A172 (cell line): ENCODE data around the gene MMP25. TPM values are rescaled to one million over a fixed set of nuclear protein-coding genes. Genes with fewer than 3 reads are reported as not detected.
"Not testable (repeated sequence)": the region's sequence is repeated elsewhere in the genome, so short reads cannot be mapped to it uniquely, and the experiment has no call there.

Source experiments
- DNase-seq: peaks from one replicate; pipeline ENCODE4 v3.0.0-alpha.2; 2015; ENCODE audit warnings: low spot score
- total RNA-seq: library from RNA; depleted of rRNA; stranded (reverse); fragments of >200 nt; shearing (Covaris generic); gene quantifications from 2 replicates; pipeline ENCODE4 v1.2.3, GENCODE V29; 2014

MMP25 gene
- total RNA-seq, 1 experiment from 2014 or later: 1.6 TPM

DNA sequence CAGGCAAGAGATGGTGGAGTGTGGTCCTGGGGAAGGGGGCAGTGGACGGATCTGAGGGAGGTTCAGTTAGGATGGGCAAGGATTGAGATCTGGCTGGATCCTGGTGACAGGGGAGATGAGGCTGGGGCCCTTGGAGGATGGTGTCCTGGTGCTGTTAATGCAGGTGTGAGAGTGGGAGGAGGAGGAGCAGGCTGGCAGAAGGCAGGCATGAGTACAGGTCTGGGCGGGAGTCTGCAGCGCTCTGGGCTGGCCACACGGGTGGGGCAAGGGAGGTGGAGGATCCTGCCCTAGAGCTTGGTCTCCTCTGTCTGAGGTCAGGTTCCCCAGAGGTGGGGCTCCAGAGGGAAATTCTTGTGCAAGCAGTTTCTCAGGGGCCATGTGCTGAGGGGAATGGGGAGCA lies 25.8 kb downstream of the MMP25 start:
- DNase-seq: not testable (repeated sequence)

DNA sequence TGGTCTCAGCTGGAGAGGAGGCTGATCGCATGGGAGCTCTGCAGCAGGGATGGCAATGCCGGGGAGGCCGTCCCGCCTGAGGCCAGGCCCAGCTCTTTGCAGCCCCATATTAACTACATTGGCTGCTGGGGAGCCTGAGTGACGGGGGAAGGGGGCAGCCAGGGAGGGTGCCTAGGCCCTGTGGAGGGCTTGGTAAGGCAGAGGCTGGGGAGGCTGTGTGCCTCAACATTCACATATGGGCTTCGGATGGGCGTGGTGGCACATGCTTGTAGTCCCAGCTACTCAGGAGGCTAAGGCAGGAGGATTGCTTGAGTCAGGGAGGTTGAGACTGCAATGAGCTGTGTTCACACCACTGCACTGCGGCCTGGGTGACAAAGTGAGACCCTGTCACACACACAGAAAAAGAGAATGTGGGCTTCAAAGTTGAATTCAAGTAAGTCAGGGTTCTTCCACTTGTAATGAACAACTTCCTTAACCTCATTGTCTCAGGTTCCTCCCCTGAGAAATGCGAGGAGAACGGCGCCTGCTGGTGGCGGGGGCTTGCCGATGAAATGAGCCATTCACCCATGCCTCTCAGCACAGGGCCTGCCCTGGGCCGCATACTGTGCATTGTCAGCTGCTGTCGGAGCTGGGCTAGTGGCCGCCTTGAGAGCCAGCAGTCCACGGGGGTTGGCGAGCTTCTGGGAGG lies 26.4 kb downstream of the MMP25 start:
- not testable (repeated sequence) for DNase-seq

DNA sequence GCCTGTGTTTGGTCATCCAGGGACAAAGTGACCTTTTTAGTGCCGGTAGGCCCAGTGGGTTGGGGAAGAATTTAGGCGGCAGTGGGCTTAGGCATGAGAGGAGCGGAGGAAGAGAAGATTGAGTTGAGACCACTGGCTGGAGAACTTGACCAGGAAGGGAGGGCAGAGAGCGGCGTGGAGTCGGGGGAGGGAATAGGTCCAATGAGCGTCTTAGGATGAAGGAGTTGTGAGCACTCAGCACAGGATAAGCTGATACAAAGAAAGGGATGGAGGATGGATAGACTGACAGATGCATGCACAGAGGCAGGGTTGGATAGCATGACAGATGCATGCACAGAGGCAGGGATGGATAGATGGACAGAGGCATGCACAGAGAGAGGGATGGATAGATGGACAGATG lies 27.1 kb downstream of the MMP25 start:
- DNase-seq: no peak

DNA sequence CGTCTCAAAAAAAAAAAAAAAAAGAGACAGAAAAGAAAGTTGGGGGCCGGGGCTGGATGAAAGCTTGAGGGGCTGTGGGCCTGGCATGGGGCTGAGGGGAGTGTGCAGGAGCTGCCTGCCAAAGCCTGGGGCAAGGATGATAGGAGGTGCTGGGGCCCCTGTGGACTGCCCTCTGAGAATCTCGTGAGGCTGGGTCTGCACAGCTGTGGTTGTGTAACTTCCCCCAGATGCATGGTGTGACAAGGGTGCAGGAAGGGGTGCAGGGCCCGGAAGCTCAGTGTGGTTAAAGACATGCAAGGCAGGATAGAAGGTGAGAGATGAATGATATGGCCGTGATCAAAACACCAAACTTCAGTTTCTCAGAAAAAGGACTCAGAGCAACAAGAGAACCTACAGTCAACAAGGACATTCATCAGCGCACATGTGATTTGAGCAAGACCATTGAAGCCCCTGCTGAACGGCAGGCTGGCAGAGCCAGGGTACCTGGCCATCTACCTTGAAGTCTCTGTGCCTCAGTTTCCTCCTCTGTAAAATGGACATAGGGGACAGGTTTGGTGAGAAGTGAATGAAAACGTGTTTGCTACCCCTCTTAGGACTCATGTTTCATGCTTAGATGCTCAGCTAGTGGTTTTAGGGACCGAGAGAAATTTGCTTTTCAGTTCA lies 28.6 kb downstream of the MMP25 start:
- DNase-seq: no peak

DNA sequence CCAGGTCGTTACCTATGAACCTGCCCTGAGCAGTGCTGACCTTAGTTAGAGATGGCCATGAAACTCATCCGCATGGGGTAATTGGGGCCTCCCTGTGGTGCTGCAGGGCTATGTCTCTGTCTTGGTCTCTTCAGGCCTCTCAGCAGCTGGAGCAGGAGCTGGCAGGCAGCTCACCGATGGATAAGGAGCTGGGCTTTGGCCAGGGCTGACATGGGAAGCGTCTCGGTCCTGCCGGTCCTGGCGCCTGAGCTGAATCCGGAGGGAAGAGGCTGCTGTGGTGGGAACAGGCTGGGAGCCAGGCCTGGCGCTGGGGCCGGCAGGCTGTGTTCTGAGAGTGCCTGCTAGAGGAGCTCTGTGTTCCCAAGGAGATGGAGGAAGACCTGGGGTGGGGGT lies 29.2 kb downstream of the MMP25 start:
- DNase-seq: no peak

DNA sequence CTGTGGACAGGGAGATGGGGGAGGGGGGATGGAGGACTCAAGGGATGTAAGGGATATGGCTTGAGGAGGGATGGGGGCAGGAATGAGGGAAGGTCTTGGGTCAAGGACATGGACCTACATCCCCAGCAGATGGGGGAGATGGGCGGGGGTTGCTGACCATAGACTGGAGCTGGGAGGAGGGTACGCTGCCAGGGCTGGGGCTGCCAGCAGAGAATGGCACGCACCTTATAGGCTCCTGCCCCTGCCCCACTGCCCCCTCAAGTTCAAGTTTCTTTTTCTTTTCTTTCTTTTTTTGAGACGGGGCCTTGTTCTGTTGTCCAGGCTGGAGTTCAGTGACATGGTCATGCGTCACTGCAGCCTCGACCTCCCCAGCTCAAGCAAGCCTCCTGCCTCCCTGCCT lies 29.6 kb downstream of the MMP25 start:
- DNase-seq: not testable (repeated sequence)

DNA sequence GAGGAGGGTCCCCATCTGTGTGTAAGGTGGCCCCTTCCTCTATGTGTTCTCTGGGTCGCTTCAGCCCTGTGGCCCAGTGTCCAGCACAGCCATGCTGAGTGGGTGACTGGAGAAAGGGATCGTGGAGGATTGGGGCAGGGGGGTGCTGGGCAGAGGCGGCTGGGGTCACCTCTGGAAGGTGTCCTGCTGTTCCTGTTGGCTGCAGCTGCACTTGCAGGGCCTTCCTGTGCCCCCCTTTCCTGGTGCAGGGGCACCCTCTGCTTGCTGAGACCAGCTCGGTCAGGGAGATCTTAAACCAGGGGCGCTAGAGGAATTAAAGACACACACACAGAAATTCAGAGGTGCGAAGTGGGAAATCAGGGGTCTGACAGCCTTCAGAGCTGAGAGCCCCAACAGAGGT lies 30.2 kb downstream of the MMP25 start:
- no peak for DNase-seq

DNA sequence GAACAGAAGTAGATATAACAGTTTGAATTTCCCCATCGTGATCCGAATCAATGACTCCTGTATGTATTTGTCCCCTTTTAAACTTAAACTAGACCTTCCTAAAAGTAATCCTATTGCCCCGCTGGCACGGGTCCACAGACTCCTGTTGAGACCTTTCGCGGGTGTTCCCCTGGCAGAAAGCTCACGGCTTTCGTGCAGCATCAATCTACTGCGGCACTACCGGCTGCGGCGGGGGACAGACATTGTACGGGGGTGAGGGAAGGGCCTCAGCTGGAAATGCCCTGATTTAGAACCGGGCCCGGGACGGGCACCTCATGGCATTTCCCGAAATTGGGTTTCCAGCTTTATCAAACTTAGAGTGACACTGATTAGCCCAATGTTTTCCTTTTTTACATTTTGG lies 33.7 kb downstream of the MMP25 start:
- no peak for DNase-seq

DNA sequence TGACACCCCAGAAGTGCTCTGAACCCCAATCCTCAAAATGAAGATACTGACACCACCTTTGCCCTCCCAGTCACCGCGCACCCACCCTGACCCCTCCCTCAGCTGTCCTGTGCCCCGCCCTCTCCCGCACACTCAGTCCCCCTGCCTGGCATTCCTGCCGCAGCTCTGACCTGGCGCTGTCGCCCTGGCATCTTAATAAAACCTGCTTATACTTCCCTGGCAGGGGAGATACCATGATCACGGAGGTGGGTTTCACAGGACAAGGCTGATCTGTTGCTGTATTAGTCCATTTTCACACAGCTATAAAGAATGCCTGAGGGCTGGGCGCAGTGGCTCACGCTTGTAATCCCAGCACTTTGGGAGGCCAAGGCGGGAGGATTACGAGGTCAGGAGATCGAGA lies 35.6 kb downstream of the MMP25 start:
- not testable (repeated sequence) for DNase-seq

DNA sequence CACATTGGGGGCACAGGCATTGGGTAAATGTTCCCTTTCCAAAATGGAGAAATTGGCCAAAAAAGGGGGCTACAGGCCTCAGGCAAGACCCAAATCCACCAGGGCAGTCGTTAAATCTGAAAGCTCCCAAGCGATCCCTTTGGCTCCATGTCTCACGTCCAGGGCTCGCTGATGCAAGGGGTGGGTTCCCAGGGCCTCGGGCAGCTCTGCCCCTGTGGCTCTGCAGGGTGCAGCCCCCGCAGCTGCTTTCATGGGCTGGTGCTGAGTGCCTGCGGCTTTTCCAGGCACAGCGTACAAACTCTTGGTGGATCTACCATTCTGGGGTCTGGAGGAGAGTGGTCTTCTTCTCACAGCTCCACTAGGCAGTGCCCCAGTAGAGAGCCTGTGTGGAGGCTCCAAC lies 37.0 kb downstream of the MMP25 start:
- DNase-seq: not testable (repeated sequence)

DNA sequence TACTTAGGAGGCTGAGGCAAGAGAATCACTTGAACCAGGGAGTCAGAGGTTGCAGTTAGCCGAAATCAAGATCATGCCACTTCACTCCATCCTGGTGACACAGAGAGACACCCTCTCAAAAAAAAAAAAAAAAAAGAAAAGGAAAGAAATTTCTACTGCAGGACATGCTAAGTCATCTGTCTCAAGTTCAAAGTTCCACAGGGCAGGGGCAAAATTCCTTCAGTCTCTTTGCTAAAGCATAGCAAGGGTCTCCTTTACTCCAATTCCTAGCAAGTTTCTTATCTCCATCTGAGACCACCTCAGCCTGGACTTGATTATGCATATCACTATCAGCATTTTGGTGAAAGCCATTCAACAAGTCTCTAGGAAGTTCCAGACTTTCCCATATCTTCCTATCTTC lies 38.1 kb downstream of the MMP25 start:
- no peak for DNase-seq

DNA sequence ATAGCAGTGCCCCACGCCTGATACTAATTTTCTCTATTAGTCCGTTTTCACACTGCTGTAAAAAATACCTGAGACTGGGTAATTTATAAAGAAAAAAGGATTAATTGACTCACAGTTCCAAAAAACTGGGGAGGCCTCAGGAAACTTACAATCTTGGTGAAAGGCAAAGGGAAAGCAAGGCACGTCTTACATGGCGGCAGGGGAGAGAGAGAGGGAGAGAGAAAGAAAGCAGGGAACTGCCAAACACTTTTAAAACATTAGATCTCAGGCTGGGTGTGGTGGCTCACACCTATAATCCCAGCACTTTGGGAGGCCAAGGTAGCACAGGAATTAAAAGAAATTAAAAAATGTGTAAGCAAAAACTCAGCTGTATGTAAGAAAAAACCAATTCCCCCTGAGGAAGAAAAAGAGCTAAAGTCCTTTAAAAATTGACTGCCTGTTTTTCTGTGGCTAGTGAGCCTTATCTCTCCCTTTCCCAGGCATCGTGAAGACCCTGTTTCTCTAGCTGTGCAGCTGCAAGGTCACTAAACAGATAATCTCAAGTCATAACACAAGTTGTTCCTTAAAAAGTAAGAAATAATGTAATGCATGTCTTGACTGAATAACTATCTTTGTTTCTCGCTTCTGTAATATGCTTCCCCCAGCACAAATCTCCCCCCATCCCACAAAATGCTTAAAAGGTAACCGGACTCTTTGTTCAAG lies 38.8 kb downstream of the MMP25 start:
- DNase-seq: no peak

DNA sequence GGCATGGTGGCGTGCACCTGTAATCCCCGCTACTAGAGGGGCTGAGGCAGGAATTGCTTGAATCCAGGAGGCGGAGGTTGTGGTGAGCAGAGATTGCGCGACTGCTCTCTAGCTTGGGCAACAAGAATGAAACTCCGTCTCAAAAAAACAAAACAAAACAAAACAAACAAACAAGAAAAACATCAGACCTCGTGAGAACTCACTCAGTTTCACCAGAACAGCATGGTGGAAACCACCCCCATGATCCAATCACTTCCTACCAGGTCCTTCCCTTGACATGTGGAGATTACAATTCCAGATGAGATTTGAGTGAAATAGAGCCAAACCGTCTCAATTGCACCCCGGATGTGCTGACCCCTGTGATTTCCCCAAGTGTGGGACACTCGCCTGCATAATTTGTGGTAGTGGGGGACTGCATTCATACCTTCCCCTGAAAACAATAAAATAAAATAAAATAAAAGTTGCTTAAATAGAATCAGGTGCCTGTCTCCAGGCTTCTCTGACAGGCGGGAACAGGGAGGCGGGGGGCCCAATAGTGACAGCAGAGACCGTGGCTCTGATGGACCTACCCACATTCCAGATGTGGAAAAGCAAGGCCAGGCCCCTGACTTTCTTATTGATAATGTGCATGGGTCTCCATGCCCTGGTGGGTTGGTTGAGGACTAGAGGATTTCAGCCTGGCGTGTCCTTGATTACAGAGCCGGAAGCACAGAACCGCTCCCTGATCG lies 39.7 kb downstream of the MMP25 start:
- DNase-seq: no peak

DNA sequence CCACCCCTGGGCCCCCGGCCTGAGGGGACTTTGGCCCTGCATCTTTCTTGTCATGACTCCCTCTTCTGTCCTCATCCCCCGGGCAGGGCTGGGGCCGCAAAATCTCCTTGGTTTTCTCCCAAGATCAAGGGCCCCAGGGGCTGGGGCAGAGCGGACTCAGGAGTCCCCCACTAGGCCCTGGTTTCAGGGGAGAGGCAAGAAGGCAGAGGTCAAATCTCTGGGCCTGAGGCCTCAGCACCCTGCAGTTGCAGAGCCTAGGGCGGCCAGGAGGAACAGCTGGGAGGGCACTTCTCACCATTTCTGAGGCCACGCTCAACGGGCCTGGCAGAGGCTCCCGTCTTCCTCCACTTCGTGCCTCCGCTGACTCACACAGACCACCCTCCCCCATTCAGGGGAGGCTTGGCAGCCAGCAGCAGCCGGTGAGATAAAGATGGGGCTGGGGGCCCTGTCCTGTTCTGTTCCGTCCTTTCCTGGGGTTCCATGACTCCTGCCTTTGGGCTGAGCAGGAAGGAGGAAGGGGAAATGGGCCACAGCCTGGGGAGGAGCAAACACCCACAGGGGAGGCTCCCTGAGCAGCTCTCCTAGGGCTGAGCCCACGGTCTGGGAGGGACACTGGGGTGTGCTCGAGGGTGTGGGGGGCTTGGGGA lies 40.4 kb downstream of the MMP25 start:
- DNase-seq: no peak

DNA sequence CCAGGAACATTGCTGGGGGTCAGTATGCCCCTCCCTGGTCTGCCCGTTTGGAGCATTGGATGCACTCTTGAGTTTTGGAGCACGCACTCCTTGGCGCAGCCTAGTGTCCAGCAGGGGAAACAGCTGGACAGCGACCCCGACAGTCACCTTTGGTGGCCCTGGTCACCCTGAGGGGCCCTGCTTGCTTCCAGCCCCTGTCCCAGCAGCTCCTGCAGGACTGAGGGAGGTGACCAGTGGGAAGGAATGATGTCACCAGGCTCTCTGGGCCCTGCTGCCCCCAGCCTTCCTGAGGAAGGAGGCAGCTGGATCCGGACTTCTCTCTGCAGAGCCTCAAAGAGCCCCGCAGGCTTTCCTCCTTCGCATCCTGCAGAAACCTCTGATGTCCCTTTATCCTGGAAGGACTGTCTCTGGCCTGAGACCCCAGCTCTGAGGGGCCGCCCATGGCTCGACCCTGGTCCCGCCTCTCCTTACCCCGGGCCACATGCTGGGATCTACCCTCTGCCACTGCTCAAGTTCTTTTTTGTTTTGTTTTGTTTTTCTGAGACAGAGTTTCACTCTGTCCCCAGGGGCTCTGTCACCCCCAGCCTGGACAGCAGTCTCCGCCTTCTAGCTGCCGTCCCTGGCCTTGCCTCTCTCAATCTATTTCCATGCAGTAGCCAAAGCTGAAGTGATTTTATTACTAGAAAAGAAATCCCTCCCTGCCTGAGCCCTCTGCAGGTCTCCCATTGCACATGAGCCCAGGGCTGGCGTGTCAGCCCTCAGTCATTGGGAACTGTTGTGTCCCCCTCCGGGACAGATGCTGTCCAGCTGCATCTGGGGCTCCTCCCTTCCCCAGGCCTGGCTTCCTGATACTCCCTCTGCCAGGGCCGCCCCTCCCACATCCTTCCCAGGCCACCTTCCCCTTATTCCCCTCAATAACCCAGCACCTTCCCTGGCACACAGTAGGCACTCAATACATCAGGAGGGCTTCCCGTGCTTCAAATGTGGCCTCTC lies 41.2 kb downstream of the MMP25 start:
- no peak for DNase-seq

DNA sequence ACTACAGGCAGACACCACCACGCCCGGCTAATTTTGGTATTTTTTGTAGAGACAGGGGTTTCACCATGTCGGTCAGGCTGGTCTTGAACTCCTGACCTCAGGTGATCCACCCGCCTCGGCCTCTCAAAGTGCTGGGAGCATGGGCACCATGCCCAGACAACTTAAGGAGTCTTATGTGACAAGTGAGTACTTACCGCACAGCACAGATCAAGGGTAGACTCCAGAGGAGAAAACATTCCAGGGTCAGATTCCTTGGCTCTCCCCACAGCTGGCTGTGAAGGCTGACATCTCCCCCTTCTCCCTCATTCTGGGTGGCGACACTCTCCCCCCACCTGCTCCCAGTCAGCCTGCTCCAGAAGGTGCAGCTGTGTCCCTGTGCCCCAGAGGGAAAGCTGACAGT lies 42.1 kb downstream of the MMP25 start:
- no peak for DNase-seq

DNA sequence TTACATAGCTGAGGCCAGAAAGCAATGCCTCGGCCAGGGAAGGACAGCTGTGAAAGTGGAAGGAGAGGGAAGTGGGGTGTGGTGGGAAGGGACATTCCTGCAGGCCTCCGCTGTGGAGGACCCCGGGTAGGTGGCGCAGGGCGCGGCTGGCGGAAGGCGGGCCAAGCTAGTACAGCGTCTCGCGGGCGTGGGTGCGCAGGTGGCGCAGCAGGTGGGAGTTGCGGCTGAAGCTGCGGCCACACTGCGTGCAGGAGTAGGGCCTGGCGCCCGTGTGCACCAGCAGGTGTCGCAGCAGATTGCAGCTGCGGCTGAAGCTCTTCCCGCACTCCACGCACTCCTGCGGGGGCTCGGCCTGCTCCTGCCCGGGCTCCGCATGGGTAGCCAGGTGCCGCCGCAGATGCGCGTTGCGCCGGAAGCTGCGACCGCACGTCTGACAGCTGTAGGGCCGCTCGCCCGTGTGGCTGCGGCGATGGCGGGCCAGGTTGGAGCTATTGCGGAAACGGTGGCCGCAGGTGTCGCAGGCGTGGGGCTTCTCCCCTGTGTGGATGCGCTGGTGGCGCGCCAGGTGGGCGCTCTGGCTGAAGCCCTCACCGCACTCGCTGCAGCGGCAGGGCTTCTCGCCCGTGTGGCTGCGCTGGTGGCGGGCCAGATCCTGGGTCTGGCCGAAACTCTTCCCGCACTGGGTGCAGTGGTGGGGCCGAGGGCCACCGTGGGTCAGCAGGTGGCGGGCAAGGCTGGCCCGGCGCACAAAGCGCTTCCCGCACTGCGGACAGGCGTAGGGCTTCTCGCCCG lies 42.8 kb downstream of the MMP25 start:
- DNase-seq: no peak

DNA sequence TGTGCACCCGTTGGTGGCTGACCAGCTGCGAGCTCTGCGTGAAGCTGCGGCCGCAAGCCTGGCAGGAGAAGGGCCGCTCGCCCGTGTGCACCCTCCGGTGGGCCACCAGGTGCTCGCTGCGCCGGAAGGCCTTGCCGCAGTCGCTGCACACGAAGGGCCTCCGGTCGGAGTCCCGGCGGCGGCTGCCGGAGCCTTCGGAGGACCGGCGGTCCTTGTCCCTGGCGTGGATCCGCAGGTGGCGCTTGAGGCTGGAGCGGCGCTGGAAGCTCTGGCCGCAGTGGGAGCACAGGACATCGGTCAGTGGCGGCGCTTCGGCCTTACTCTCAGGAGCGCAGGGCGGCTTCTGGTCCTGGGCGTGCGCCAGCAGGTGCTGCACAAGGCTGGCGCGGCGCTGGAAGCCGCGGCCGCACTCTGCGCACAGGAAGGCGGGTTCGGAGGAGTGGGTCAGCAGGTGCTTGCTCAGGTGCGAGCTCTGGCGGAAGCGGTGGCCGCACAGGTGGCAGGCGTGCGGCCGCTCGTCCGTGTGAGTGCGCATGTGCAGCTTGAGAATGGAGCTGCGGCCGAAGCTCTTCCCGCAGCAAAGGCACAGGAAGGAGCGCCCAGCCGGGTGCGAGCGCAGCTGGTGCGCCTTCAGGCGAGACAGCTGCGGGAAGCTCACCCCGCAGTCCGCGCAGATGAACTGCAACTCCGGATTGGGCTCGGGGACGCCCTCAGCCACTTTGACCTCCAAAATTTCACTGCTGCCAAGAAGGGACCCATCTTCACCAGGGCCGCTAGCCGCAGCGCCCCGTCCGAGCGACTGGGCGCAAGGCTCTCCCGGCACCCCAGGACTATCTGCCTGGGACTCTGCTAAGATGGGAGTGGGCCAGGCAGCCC lies 43.6 kb downstream of the MMP25 start:
- no peak for DNase-seq

DNA sequence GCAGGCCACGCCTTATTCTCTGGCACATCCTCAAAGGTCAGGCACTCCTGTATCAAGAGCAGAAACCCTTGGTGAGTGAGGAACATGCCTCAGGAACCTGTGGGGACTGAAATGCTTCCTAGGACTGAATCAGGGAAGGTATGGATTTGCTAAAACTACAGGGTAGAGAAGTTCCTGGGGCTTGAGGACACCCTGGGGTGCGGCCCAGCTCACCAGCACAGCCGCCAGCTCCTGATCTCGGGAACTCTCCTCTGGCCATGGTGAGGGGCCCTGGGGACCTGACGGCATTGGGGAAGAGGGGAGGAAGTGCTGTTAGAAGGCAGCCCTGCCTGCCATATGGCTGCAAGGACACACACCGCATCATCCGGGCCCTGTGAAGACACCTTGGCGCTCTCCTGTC lies 45.2 kb downstream of the MMP25 start:
- no peak for DNase-seq
